T-helper 17 cell (primary cell): Measurements from ENCODE around the gene KNCN. TPM values are rescaled to one million over a fixed set of nuclear protein-coding genes. Genes with fewer than 3 reads are reported as not detected.

ENCODE experiments used
- ATAC-seq: fragments of 150-1000 bp; cut with Tn5 transposase; 2 replicates; pipeline ENCODE4 v1.10.0; 2021; ENCODE audit warnings: mild to moderate bottlenecking, moderate library complexity
- DNase-seq, 3 donors: peaks; one replicate each; pipeline versions ENCODE4 v3.0.0 to v3.0.0-alpha.2; 2020 to 2021
- H3K9me3 ChIP-seq: one replicate; pipeline ENCODE4 v1.7.0; 2013; ENCODE audit warnings: low read length, mild to moderate bottlenecking; ENCODE audit not compliant: control insufficient read depth, poor library complexity, severe bottlenecking
- H3K27ac Mint-ChIP-seq: one replicate; pipeline ENCODE4 v1.8.0; 2022; ENCODE audit warnings: mild to moderate bottlenecking, moderate library complexity, mixed read lengths
- H3K27me3 Mint-ChIP-seq: one replicate; pipeline ENCODE4 v1.8.0; 2022; ENCODE audit warnings: mixed read lengths
- H3K36me3 Mint-ChIP-seq: one replicate; pipeline ENCODE4 v1.8.0; 2022; ENCODE audit warnings: low read depth, mixed read lengths
- H3K4me1 Mint-ChIP-seq: one replicate; pipeline ENCODE4 v1.8.0; 2022; ENCODE audit warnings: mild to moderate bottlenecking, mixed read lengths
- H3K4me3 Mint-ChIP-seq: one replicate; pipeline ENCODE4 v1.8.0; 2022; ENCODE audit warnings: mild to moderate bottlenecking, moderate library complexity, mixed read lengths
- total RNA-seq, 4 donors: library from RNA in 2 of 4; stranded (reverse) in 2 of 4; gene quantifications; one replicate each; pipeline ENCODE4 v1.2.3 and lab custom pipeline; 2022 to 2026

KNCN gene
- total RNA-seq, 2 donors from 2014 or later = not detected

DNA sequence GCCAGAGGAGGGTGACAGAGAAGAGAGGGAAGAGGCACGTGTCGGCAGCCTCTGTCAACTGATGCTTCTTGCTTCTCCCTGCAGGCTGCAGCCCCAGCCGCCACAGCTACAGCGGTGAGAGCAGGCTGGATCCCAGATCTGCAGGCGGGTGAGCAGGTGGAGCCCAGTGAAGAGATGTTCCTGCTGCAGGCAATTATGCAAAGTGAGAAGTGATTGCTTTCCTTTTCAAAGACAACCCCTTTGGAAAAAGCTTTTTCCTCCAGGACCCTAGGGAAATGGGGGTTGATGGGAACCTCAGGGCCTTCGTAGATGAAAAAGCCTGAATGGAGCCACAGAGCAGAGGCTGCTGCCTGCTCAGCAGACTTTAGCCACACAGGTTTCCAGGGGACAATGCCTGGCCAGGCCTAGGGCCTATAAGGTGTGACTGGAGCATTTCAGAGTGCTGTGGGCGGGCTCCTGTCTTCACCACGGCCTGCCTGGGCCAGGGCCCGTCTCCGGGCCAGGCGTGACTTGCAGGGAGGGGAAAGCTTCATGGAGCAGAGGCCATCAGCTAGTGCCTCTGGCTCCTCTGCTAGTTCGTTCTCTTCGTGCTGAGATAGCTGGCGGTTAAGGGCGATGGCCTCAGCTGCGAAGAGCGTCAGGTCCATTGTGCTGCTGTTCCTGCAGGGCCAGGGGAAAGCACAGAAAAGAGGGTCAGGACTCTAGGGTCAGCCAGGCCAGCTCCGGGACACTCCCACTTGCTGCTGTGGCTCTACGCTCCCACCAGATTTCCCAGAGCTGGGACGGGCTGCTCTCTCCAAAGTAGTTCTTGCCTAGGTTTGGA is 6.9 kb upstream of the KNCN start:
- H3K4me1 Mint-ChIP-seq = peaks cover 2% of the 10 kb centered on the region
- no peaks in the 10 kb centered on the region for H3K9me3 ChIP-seq
- H3K4me3 Mint-ChIP-seq = no peak overlapping the region
- H3K27me3 Mint-ChIP-seq = no peaks in the 10 kb centered on the region
- peak overlapping the region; percentile 51 for H3K27ac Mint-ChIP-seq
- no peak for ATAC-seq
- H3K36me3 Mint-ChIP-seq = peaks cover 3% of the 10 kb centered on the region
- no peak for DNase-seq

- Mint-ChIP-seq H3K27ac (peak overlapping the region; percentile 75), H3K27me3 (no peaks in the 10 kb centered on the region), H3K4me3 (no peak overlapping the region), H3K36me3 (peaks cover 3% of the 10 kb centered on the region), H3K4me1 (peaks cover 2% of the 10 kb centered on the region)
- DNase-seq = no peak
- no peak for ATAC-seq
- no peaks in the 10 kb centered on the region for H3K9me3 ChIP-seq
Observed at GRCh38 chr1:46557403-46557802, 6.0 kb upstream of the KNCN start.

DNA sequence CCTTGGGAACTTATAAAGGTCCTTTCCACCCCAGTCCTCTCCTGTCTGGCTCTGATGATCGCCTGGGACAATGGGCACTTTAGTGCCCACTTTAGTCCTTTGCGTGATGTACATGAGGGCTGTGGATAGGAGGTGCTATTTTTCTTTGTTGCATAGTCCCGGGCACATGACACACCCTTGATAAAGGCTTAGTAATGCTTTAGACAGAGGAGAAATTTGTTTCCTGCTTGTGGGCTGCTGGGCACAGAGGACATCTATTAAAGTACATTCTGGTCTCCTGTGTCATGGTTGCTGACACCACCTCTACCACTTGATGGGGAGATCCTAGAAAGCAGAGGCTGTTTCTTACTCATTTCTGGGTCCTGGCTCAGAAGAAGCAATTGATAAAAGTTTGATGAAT is 5.4 kb upstream of the KNCN start:
- Mint-ChIP-seq H3K36me3 (peaks cover 3% of the 10 kb centered on the region), H3K4me1 (peaks cover 2% of the 10 kb centered on the region), H3K4me3 (no peak overlapping the region), H3K27ac (no peak overlapping the region), H3K27me3 (no peaks in the 10 kb centered on the region)
- ATAC-seq = no peak
- H3K9me3 ChIP-seq = no peaks in the 10 kb centered on the region
- DNase-seq = no peak

- peaks cover 3% of the 10 kb centered on the region for H3K36me3 Mint-ChIP-seq
- no peak for ATAC-seq
- H3K4me1 Mint-ChIP-seq = peaks cover 4% of the 10 kb centered on the region
- H3K4me3 Mint-ChIP-seq = no peak overlapping the region
- no peak for DNase-seq
- H3K9me3 ChIP-seq = no peaks in the 10 kb centered on the region
- no peak overlapping the region for H3K27ac Mint-ChIP-seq
- no peaks in the 10 kb centered on the region for H3K27me3 Mint-ChIP-seq
Observed at GRCh38 chr1:46555826-46556619, 4.6 kb upstream of the KNCN start.

DNA sequence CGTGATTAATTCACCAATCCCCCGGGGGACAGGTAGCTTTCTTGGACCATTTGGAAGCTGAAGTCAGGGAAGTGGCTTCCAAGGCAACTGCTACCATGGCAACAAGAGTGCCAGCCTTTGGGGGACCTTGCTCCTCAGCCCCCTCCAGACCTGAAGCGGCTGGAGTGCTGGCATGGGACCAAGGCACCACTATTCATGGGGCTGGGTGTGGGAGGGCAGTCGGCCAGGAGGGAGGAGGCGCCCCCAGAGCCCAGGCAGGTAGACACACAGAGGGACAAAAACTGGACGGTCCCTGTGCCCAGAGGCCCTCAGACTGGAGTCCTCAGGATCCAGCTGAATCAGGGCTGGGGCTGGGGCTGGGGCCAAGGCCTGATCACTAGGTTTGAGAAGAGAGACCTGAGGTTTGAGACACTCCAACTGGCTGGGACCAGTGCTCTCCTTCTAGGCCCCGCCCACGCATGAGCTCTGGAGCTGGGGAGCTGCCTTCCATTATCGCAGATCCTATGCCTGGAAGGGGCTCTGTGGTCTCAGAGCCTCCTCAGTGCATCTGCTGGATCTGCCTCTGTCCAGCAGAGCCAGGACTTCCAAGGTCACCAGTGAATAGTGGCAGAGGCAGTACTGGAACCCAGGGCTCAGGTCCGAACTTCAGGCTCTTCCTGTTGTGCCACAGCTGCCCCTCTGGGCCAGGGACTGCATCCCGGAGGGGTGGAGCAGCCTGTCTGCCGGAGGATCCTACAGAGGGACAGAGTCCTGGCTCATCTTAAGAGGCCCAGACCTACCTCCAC is 3.3 kb upstream of the KNCN start:
- no peaks in the 10 kb centered on the region for H3K9me3 ChIP-seq
- Mint-ChIP-seq H3K36me3 (peaks cover 3% of the 10 kb centered on the region), H3K4me1 (peaks cover 7% of the 10 kb centered on the region), H3K4me3 (no peak overlapping the region), H3K27ac (no peak overlapping the region), H3K27me3 (no peaks in the 10 kb centered on the region)
- DNase-seq (no peak), ATAC-seq (no peak)

DNA sequence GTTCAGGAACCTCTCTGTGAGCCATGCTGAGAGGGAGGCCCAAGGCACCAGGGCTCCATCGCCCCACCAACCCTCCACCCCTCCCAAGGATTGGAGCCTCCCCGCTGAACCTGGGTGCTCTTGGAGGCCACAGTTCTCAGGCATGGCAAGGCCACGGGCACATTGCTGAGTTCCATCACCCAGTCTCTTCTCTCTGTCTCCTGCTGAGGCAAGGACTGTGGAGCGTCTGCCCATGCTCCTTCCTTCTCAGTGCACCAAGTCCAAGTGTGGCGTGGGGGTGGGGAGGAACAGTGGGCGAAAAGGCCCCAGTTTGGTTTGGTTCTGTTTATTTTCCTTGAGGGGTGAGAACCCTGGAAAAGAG is 2.8 kb upstream of the KNCN start:
- ATAC-seq = no peak
- peaks cover 3% of the 10 kb centered on the region for H3K36me3 Mint-ChIP-seq
- H3K27me3 Mint-ChIP-seq = no peaks in the 10 kb centered on the region
- H3K27ac Mint-ChIP-seq = no peak overlapping the region
- H3K9me3 ChIP-seq = no peaks in the 10 kb centered on the region
- no peak overlapping the region for H3K4me3 Mint-ChIP-seq
- no peak for DNase-seq
- H3K4me1 Mint-ChIP-seq = peaks cover 13% of the 10 kb centered on the region

DNA sequence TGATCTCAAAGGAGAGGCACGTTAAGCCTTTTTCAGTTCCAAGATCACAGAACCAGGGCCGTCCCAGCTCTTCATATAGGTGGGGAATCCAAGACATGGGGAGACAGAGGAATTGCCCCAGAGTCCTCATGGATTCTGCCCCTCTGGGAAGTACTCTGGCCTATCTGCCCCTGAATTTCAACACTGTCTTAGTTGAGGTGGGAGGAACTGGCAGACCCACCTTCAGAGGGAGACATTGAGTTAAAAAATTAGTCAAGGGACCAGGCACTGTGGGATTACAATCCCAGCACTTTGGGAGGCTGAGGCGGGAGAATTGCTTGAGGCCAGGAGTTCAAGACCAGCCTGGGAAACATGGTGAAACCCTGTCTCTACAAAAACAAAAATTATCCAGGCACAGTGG is 2.1 kb upstream of the KNCN start:
- H3K4me3 Mint-ChIP-seq = no peak overlapping the region
- no peaks in the 10 kb centered on the region for H3K27me3 Mint-ChIP-seq
- H3K4me1 Mint-ChIP-seq = peaks cover 14% of the 10 kb centered on the region
- DNase-seq (no peak), ATAC-seq (no peak)
- H3K27ac Mint-ChIP-seq = peak overlapping the region; percentile 98
- no peaks in the 10 kb centered on the region for H3K9me3 ChIP-seq
- peaks cover 3% of the 10 kb centered on the region for H3K36me3 Mint-ChIP-seq

GRCh38 chr1:46552357-46553237 is 1.1 kb upstream of the KNCN start:
- H3K4me1 Mint-ChIP-seq = peaks cover 17% of the 10 kb centered on the region
- H3K27me3 Mint-ChIP-seq = peaks cover under 1% of the 10 kb centered on the region
- H3K27ac Mint-ChIP-seq = peak overlapping the region; percentile 98
- no peaks in the 10 kb centered on the region for H3K9me3 ChIP-seq
- ATAC-seq = no peak
- H3K36me3 Mint-ChIP-seq = no peaks in the 10 kb centered on the region
- no peak for DNase-seq
- H3K4me3 Mint-ChIP-seq = no peak overlapping the region

DNA sequence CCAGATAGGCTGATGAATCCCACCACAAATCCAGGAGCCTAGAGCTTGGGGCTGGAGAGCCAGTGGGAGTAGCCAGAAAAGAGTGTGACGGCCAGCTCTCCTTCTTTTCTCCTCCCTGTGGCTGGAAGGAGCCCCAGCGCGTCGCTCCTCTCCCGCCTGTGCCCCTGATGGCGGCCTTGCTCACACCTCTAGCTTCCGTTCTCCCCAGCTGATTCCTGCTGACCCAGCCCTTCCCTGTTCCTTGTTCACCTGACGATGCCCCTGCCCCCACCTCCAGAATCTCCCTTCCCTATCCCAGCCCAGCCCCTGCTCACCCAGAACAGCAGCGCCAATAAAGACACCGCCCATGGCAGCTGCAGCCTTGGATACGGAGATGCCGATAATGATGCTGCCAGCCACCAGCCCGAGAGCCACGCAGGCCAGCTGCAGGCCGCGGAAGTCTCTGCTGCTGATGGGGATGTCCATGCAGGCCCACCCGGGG is 656 bp downstream of the KNCN start:
- Mint-ChIP-seq H3K4me3 (no peak overlapping the region), H3K36me3 (peaks cover 3% of the 10 kb centered on the region), H3K27ac (peak overlapping the region; percentile 98), H3K27me3 (peaks cover 19% of the 10 kb centered on the region), H3K4me1 (peaks cover 20% of the 10 kb centered on the region)
- DNase-seq (no peak), ATAC-seq (no peak)
- H3K9me3 ChIP-seq = no peaks in the 10 kb centered on the region

GRCh38 chr1:46549697-46550681 is 1.5 kb downstream of the KNCN start:
- ATAC-seq = peak; percentile 90
- H3K4me3 Mint-ChIP-seq = peak overlapping the region; percentile 76
- peak overlapping the region; percentile 98 for H3K27ac Mint-ChIP-seq
- DNase-seq = peak in 2 of 3 donors; percentile 35 to 45
- peaks cover 20% of the 10 kb centered on the region for H3K4me1 Mint-ChIP-seq
- no peaks in the 10 kb centered on the region for H3K9me3 ChIP-seq
- peaks cover 3% of the 10 kb centered on the region for H3K36me3 Mint-ChIP-seq
- H3K27me3 Mint-ChIP-seq = peaks cover 27% of the 10 kb centered on the region

DNA sequence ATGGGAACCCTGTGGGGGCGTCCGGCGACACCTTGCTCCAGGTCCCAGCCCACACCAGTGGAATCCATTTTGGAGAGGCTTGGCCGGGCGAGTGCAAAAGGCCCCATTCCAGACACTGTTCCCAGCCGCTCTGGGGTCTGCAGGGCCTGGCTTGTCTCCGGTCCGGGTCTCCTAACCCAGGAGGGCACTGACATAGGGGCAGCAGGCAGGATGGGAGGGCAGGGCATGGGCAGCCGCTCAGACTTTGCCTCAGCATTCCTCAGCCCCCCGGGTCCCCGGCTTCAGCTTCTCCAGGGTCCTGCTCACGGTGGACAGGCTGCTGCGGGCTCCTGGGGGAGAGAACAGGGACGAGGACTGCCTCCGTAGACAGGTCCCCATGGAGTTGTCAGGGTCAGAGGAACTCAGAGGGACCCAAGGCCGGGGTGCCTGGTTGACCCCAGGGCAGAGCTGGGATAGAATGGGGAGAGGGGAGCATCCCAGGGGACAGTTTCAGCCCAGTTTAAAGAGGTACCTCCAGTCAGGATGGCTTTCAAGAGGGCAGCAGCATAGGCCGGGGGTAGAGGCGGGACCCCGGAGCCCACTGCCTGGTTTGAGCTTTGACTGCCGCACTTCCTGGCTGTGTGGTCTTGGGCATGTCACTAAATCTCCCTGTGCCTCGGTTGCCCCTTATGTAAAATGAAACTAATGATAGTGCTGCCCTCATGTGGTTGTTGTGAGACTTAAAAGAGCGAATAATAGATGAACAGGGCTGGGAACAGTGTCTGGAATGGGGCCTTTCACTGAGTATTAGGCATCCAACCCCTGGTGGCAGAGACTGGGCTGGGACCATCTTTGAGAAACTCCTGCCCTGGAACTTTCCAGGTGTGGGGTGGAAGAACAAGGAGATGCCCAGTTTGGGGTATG is 3.7 kb downstream of the KNCN start:
- no peaks in the 10 kb centered on the region for H3K9me3 ChIP-seq
- ATAC-seq (no peak), DNase-seq (no peak)
- peaks cover 26% of the 10 kb centered on the region for H3K4me1 Mint-ChIP-seq
- peaks cover 6% of the 10 kb centered on the region for H3K36me3 Mint-ChIP-seq
- H3K27ac Mint-ChIP-seq = peak overlapping the region; percentile 74
- peaks cover 47% of the 10 kb centered on the region for H3K27me3 Mint-ChIP-seq
- H3K4me3 Mint-ChIP-seq = no peak overlapping the region
